GM12878 (cell line): ENCODE data around the gene ZIC1. TPM values are rescaled to one million over a fixed set of nuclear protein-coding genes. Genes with fewer than 3 reads are reported as not detected.

Experiments used
- ATAC-seq: fragments of 200-7000 bp; cut with Tn5 transposase; 3 replicates; pipeline ENCODE4 v1.9.1; 2020; ENCODE audit warnings: mild to moderate bottlenecking, moderate library complexity
- BruUV-seq: library from RNA; stranded (reverse); fragments of 400-500 nt; replicated peaks from 2 replicates; lab custom pipeline; 2021; lab: Mats Ljungman, UMichigan
- CTCF ChIA-PET: fragments of 300-600 bp; sonication (Branson Sonifier 250); formaldehyde crosslinking; extraction: SDS; loops from one replicate; lab custom pipeline; 2021; ENCODE audit warnings: inconsistent platforms; lab: Yijun Ruan, JAX
- POLR2A ChIA-PET: fragments of 350-600 bp; formaldehyde crosslinking; extraction: SDS; loops from one replicate; lab custom pipeline; 2021; ENCODE audit warnings: inconsistent platforms; lab: Charles Lee
- RAD21 ChIA-PET: fragments of 300-600 bp; sonication (Branson Sonifier 250); formaldehyde crosslinking; loops from one replicate; lab custom pipeline; 2023; ENCODE audit warnings: antibody characterized with exemption; ENCODE audit not compliant: unreplicated experiment; lab: Charles Lee
- SMC1A ChIA-PET: fragments of 300-600 bp; sonication (Branson Sonifier 250); formaldehyde crosslinking; loops from one replicate; lab custom pipeline; 2023; ENCODE audit not compliant: unreplicated experiment, uncharacterized antibody; lab: Charles Lee
- DNase-seq: peaks from one replicate; pipeline ENCODE4 v3.0.0-alpha.2; 2011; ENCODE audit warnings: low read depth, low spot score
- FAIRE-seq: peaks from 3 replicates; lab custom pipeline; 2011; peaks lifted over from hg19 to GRCh38; lab: Jason Lieb, UNC
- H2AFZ ChIP-seq: 2 replicates; pipeline ENCODE4 v1.6.0; 2011; ENCODE audit warnings: low read depth, low read length, control low read depth; ENCODE audit not compliant: control insufficient read depth
- H3K27ac ChIP-seq: 2 replicates; pipeline ENCODE4 v1.5.1; 2011; ENCODE audit warnings: control low read depth; ENCODE audit not compliant: control insufficient read depth, insufficient read depth
- H3K27me3 ChIP-seq, 2 experiments: replicated peaks in 1 of 2; 2 replicates each; pipeline versions ENCODE4 v1.6.0 to v1.6.1; 2011; ENCODE audit warnings: low read length in 1 of 2; ENCODE audit not compliant: control insufficient read depth in 2 of 2, insufficient read depth in 2 of 2
- H3K36me3 ChIP-seq, 2 experiments: 2 replicates each; pipeline ENCODE4 v1.5.1; 2011; ENCODE audit warnings: low read length in 1 of 2; ENCODE audit not compliant: control insufficient read depth in 2 of 2, insufficient read depth in 2 of 2
- H3K4me1 ChIP-seq: 2 replicates; pipeline ENCODE4 v1.6.1; 2011; ENCODE audit warnings: mild to moderate bottlenecking, low read length, moderate library complexity, mixed read lengths; ENCODE audit not compliant: control insufficient read depth, insufficient read depth
- H3K4me2 ChIP-seq: 2 replicates; pipeline ENCODE4 v1.6.0; 2011; ENCODE audit warnings: control low read depth; ENCODE audit not compliant: control insufficient read depth, insufficient read depth
- H3K4me3 ChIP-seq: fragments of 200-600 bp; sonication (generic); 2 replicates; pipeline ENCODE4 v1.5.1; 2016
- H3K79me2 ChIP-seq: 2 replicates; pipeline ENCODE4 v1.6.0; 2011; ENCODE audit warnings: low read length; ENCODE audit not compliant: control insufficient read depth, insufficient read depth
- H3K9ac ChIP-seq: 2 replicates; pipeline ENCODE4 v1.8.0; 2011; ENCODE audit warnings: low read length, control low read depth, mixed read lengths; ENCODE audit not compliant: control insufficient read depth, insufficient read depth
- H3K9me3 ChIP-seq: replicated peaks from 3 replicates; pipeline ENCODE4 v1.5.1; 2011; ENCODE audit warnings: mild to moderate bottlenecking, low read length; ENCODE audit not compliant: control insufficient read depth, insufficient read depth
- H4K20me1 ChIP-seq: 2 replicates; pipeline ENCODE4 v1.6.0; 2011; ENCODE audit not compliant: control insufficient read depth, insufficient read depth
- CTCF ChIP-seq, 3 experiments: IDR thresholded peaks in 2 of 3; conservative IDR thresholded peaks in 1 of 3; 2 replicates each; pipeline ENCODE4 v1.5.1; 2011; ENCODE audit warnings: low read depth in 3 of 3, low read length in 3 of 3, mild to moderate bottlenecking in 3 of 3, control low read depth in 2 of 3, moderate library complexity in 2 of 3, inconsistent platforms in 1 of 3, mixed read lengths in 1 of 3; ENCODE audit not compliant: control insufficient read depth in 2 of 3, insufficient read depth in 1 of 3; ENCODE audit errors: extremely low read depth in 1 of 3
- ETV6 ChIP-seq, 2 experiments: fragments of 450-650 bp in 1 of 2; IDR thresholded peaks in 1 of 2; conservative IDR thresholded peaks in 1 of 2; 2 replicates each; pipeline ENCODE4 v1.6.1; 2014; ENCODE audit warnings: antibody characterized with exemption in 1 of 2, borderline replicate concordance in 1 of 2, low read depth in 1 of 2, mild to moderate bottlenecking in 1 of 2, moderate library complexity in 1 of 2
- MEF2A ChIP-seq: IDR thresholded peaks from 2 replicates; pipeline ENCODE4 v1.6.1; 2011; ENCODE audit warnings: low read depth, mild to moderate bottlenecking, low read length, moderate library complexity; ENCODE audit not compliant: insufficient read depth
- WGBS: methylation state at CpG from one replicate; pipeline ENCODE4 v1.1.6; 2016; ENCODE audit warnings: low lambda C conversion rate; ENCODE audit not compliant: insufficient replicate concordance, insufficient coverage; ENCODE audit errors: missing lambda C conversion rate; 5-methylcytosine and 5-hydroxymethylcytosine counted together
- in situ Hi-C: fragments of 300-500 bp; cut with MboI; formaldehyde crosslinking; loops from 9 replicates; pipeline ENCODE4 v1.14.3; 2018; ENCODE audit warnings: mixed read lengths
- intact Hi-C: fragments of 100-400 bp; cut with micrococcal nuclease; formaldehyde crosslinking; loops from one replicate; pipeline ENCODE4 v1.14.2; 2022; ENCODE audit not compliant: unreplicated experiment
- polyA plus RNA-seq, 11 experiments: library from polyadenylated mRNA; depleted of rRNA in 4 of 11; unstranded in 6 of 11; stranded (reverse) in 5 of 11; fragments of >200 nt; fragmentation: Nextera tagmentation in 4 of 11; fragmentation: Illumina TruSeq in 1 of 11; extraction: Ambion mirVana in 4 of 11; extraction: Trizol in 1 of 11; gene quantifications; 1 replicate in 1 of 11; 2 replicates in 10 of 11; pipeline versions ENCODE4 v1.2.1 to v1.2.3, GENCODE V29; 2011 to 2016; ENCODE audit warnings: inconsistent platforms in 2 of 11, missing spikeins in 2 of 11, low read depth in 1 of 11
- total RNA-seq, 4 experiments: library from RNA; depleted of rRNA in 3 of 4; stranded (reverse); fragments of >200 nt in 3 of 4; fragmentation: Illumina TruSeq in 1 of 4; extraction: Trizol in 1 of 4; gene quantifications; 2 replicates each; pipeline versions ENCODE4 v1.2.1 to v1.2.3, GENCODE V29; 2013 to 2021

The ZIC1 gene
- total and polyA plus RNA-seq, 10 of the 15 experiments (the other 5 are each of a cell fraction or from before 2014, with no cell fraction given) = not detected

DNA sequence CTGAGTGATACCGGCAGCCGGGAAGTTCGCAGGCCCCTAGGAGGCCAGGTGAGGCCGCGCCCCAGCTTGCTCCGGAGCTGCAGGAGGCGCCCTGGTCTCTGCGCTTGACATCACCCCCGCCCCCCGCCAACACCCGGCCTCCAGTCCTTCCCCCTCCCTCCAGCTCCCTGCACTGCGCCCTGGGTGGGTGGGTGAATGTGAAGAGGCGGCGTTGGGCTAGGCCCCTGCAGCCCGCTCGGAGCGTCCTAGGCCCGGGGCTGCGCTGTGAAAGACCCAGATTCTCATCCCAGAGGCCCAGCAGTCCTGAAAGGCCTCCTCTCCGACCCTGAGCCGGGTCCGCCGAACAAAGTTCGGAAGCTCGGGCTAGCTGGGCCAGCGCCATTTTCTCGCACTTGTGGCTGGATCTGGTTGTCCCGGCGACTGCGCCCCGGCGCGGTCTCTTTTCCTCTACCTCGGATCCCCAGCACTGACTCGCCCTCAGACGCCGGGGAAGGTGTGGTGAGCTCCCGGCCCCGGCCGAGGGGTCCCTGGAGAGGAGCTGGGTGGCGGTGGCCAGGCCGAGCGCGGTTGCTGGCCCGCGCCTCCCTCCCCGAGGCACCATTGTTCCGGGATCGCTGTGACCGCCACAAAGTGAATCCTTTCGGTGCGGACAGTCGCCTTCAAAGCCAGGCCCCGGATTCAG, 15.8 kb upstream of the ZIC1 start (continued):
- no peak for TF ChIP-seq ETV6 (conservative IDR thresholded peaks at IDR 0.05 in 1 of 2, IDR thresholded peaks at IDR 0.05 in 1 of 2; ENCODE audit: borderline replicate concordance in 1 of 2, low read depth in 1 of 2)

DNA sequence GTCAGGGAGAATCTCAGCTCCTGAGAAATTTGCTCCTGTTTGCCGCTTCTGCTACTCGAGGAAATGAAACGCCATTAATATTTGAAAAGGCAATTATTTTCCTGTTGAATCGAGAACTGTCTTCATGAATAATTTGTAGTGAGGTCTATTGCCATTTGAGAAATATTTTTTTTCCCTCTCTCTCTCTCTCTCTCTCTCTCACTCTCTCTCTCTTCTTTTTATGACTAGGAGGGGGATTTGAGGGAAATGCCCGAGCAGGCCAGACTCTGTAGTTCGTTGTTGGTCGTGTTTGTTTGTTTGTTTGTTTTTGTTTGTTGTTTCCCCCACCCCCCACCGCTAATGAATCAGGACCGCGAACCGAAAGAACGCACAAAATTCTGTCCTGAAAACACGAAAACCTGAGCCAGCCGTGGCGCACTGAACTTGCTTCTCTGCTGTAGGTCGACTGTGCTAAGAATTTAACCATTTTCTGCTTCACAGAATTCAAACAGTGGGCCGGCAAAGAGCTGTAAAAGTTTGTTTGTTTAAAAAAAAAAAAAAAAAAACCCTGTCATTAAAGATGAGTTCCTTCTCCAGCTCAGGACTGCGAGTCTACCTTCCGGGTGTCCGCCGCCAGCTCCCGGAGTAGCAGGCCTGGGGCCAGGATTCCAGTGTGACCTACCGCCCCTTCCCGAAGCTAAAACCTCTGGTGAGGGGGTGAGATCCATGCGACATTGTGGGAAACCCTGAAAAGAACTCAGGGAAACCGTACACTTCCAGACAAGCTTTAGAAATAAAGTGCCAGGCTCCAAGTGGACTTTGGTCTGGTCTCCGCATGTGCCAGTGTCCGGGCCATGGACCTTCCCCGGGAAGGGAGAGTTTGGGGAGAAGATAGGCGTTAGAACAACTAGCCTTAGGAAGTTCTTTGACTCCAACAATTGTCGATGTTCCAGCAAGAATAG, 15.0 kb upstream of the ZIC1 start:
- no TSS peak for BruUV-seq
- Histone ChIP-seq H3K36me3 (no peaks in the 10 kb centered on the region), H3K9me3 (peaks cover 8% of the 10 kb centered on the region; the same call in 2 of the 3 replicates), H3K27ac (no peak overlapping the region), H3K4me3 (no peak overlapping the region), H3K4me2 (no peak overlapping the region), H3K4me1 (no peaks in the 10 kb centered on the region), H2AFZ (no peak overlapping the region), H4K20me1 (no peaks in the 10 kb centered on the region), H3K79me2 (no peaks in the 10 kb centered on the region), H3K9ac (no peak overlapping the region), H3K27me3 (peaks cover 2 to 17% of the 10 kb centered on the region in 2 experiments)
- ChIA-PET SMC1A (interaction anchor here (0.6 kb wide), 1 partner anchor 66 kb away, joined by 3 read pairs; no protein-coding TSS in a partner anchor), RAD21 (no interaction called here), POLR2A (no interaction called here), CTCF (no interaction called here)
- DNase-seq (no peak), ATAC-seq (no peak), FAIRE-seq (no peak)
- in situ Hi-C loops (no loop called here), intact Hi-C loops (no loop called here)
- TF ChIP-seq MEF2A (no peak), CTCF (IDR thresholded peaks at IDR 0.05 in 2 of 3, conservative IDR thresholded peaks at IDR 0.05 in 1 of 3; ENCODE audit: control insufficient read depth in 2 of 3, extremely low read depth in 1 of 3, insufficient read depth in 1 of 3, low read depth in 3 of 3, low read length in 3 of 3) (no peak)
- 30% methylated on average over 31 of the region's 31 CpGs for WGBS
